HEK293 (cell line): Measurements from ENCODE around the gene RPN2.
A peak's percentile ranks its signal among the peaks of the same experiment; 100 is the strongest.

Source experiments
- GLI4 ChIP-seq: fragments of 450-650 bp; formaldehyde crosslinking; IDR thresholded peaks from 2 replicates; pipeline ENCODE4 v1.5.1; 2016; ENCODE audit warnings: missing biosample characterization, missing genetic modification characterization
- OSR2 ChIP-seq: fragments of 450-650 bp; formaldehyde crosslinking; IDR thresholded peaks from 2 replicates; pipeline ENCODE4 v1.5.1; 2016; ENCODE audit warnings: missing biosample characterization, missing genetic modification characterization
- YY1 ChIP-seq: fragments of 450-650 bp; formaldehyde crosslinking; IDR thresholded peaks from 2 replicates; pipeline ENCODE4 v1.5.1; 2018; ENCODE audit warnings: missing biosample characterization, missing genetic modification characterization
- ZBTB17 ChIP-seq: fragments of 450-650 bp; formaldehyde crosslinking; IDR thresholded peaks from 2 replicates; pipeline ENCODE4 v1.5.1; 2016; ENCODE audit warnings: missing biosample characterization, missing genetic modification characterization
- ZBTB21 ChIP-seq: fragments of 450-650 bp; formaldehyde crosslinking; IDR thresholded peaks from 2 replicates; pipeline ENCODE4 v1.5.1; 2017; ENCODE audit warnings: missing biosample characterization, missing genetic modification characterization
- ZFP69B ChIP-seq: fragments of 450-650 bp; formaldehyde crosslinking; IDR thresholded peaks from 2 replicates; pipeline ENCODE4 v1.5.1; 2016; ENCODE audit warnings: missing biosample characterization, missing genetic modification characterization
- ZNF335 ChIP-seq: fragments of 450-650 bp; formaldehyde crosslinking; conservative IDR thresholded peaks from 2 replicates; pipeline ENCODE4 v1.5.1; 2016; ENCODE audit warnings: missing biosample characterization, missing genetic modification characterization
- ZNF423 ChIP-seq: fragments of 450-650 bp; formaldehyde crosslinking; IDR thresholded peaks from 2 replicates; pipeline ENCODE4 v1.5.1; 2016; ENCODE audit warnings: missing biosample characterization, missing genetic modification characterization
- ZNF501 ChIP-seq: fragments of 450-650 bp; formaldehyde crosslinking; IDR thresholded peaks from 2 replicates; pipeline ENCODE4 v1.5.1; 2016; ENCODE audit warnings: missing biosample characterization, missing genetic modification characterization
- ZNF548 ChIP-seq: fragments of 450-650 bp; formaldehyde crosslinking; IDR thresholded peaks from 2 replicates; pipeline ENCODE4 v1.5.1; 2016; ENCODE audit warnings: missing biosample characterization, missing genetic modification characterization
- ZNF560 ChIP-seq: fragments of 450-650 bp; formaldehyde crosslinking; IDR thresholded peaks from 2 replicates; pipeline ENCODE4 v1.5.1; 2017; ENCODE audit warnings: missing biosample characterization, missing genetic modification characterization, borderline replicate concordance
- ZNF600 ChIP-seq: fragments of 450-650 bp; formaldehyde crosslinking; IDR thresholded peaks from 2 replicates; pipeline ENCODE4 v1.5.1; 2016; ENCODE audit warnings: missing biosample characterization, missing genetic modification characterization
- ZNF626 ChIP-seq: fragments of 450-650 bp; sonication (Bioruptor Pico); formaldehyde crosslinking; IDR thresholded peaks from 2 replicates; pipeline ENCODE4 v1.5.1; 2018; ENCODE audit warnings: missing biosample characterization, missing genetic modification characterization, inconsistent platforms
- ZNF843 ChIP-seq: fragments of 450-650 bp; formaldehyde crosslinking; IDR thresholded peaks from 2 replicates; pipeline ENCODE4 v1.5.1; 2016; ENCODE audit warnings: missing biosample characterization, missing genetic modification characterization
- TF ChIP-seq, protein P1 (sequence below): fragments of 450-650 bp; formaldehyde crosslinking; IDR thresholded peaks from 2 replicates; pipeline ENCODE4 v1.5.1; 2016; ENCODE audit warnings: missing biosample characterization, missing genetic modification characterization
- TF ChIP-seq, protein P2 (sequence below): fragments of 450-650 bp; formaldehyde crosslinking; IDR thresholded peaks from 2 replicates; pipeline ENCODE4 v1.5.1; 2016; ENCODE audit warnings: missing biosample characterization, missing genetic modification characterization
- TF ChIP-seq, protein P3 (sequence below): fragments of 450-650 bp; formaldehyde crosslinking; IDR thresholded peaks from 2 replicates; pipeline ENCODE4 v1.5.1; 2016; ENCODE audit warnings: missing biosample characterization, missing genetic modification characterization
- TF ChIP-seq, protein P4 (sequence below): fragments of 450-650 bp; formaldehyde crosslinking; IDR thresholded peaks from 2 replicates; pipeline ENCODE4 v1.5.1; 2016; ENCODE audit warnings: missing biosample characterization, missing genetic modification characterization
- TF ChIP-seq, protein P5 (sequence below): IDR thresholded peaks from 2 replicates; pipeline ENCODE4 v1.6.1; 2011; ENCODE audit warnings: mild to moderate bottlenecking, low read depth, low read length, borderline replicate concordance
- TF ChIP-seq, protein P6 (sequence below): fragments of 450-650 bp; formaldehyde crosslinking; IDR thresholded peaks from 2 replicates; pipeline ENCODE4 v1.5.1; 2016; ENCODE audit warnings: missing biosample characterization, missing genetic modification characterization
- TF ChIP-seq, protein P7 (sequence below): fragments of 450-650 bp; formaldehyde crosslinking; IDR thresholded peaks from 2 replicates; pipeline ENCODE4 v1.5.1; 2016; ENCODE audit warnings: missing biosample characterization, missing genetic modification characterization

Gene RPN2

DNA sequence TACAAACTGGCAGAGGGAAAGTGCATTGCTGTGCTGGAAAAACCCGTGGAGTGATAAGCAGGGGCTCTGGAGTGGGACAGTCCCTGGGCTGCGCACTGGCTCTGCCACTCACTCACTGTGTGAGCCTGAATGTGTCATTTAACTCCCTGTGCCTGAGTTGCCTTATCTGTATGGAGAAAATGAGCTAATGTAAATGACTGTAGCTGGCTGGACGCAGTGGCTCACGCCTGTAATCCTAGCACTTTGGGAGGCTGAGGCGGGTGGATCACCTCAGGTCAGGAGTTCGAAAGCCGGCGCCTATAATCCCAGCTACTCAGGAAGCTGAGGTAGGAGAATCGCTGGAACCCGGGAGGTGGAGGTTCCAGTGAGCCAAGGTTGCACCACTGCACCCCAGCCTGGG lies 18.4 kb upstream of the RPN2 start (continued):
- TF ChIP-seq, protein P1, sequence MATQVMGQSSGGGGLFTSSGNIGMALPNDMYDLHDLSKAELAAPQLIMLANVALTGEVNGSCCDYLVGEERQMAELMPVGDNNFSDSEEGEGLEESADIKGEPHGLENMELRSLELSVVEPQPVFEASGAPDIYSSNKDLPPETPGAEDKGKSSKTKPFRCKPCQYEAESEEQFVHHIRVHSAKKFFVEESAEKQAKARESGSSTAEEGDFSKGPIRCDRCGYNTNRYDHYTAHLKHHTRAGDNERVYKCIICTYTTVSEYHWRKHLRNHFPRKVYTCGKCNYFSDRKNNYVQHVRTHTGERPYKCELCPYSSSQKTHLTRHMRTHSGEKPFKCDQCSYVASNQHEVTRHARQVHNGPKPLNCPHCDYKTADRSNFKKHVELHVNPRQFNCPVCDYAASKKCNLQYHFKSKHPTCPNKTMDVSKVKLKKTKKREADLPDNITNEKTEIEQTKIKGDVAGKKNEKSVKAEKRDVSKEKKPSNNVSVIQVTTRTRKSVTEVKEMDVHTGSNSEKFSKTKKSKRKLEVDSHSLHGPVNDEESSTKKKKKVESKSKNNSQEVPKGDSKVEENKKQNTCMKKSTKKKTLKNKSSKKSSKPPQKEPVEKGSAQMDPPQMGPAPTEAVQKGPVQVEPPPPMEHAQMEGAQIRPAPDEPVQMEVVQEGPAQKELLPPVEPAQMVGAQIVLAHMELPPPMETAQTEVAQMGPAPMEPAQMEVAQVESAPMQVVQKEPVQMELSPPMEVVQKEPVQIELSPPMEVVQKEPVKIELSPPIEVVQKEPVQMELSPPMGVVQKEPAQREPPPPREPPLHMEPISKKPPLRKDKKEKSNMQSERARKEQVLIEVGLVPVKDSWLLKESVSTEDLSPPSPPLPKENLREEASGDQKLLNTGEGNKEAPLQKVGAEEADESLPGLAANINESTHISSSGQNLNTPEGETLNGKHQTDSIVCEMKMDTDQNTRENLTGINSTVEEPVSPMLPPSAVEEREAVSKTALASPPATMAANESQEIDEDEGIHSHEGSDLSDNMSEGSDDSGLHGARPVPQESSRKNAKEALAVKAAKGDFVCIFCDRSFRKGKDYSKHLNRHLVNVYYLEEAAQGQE: no peak
- TF ChIP-seq OSR2 (tag by site-specific recombination) (peak; percentile 52), ZFP69B (tag by site-specific recombination) (no peak), ZNF600 (0 out of 2 replicates have a peak, but pooled peaks have one; percentile 55), ZBTB21 (tag by site-specific recombination) (no peak), ZNF843 (tag by site-specific recombination) (no peak), ZNF501 (tag by site-specific recombination) (no peak), ZNF626 (tag by site-specific recombination) (no peak), ZNF548 (tag by site-specific recombination) (no peak), YY1 (no peak), ZNF335 (tag by site-specific recombination) (no peak), ZNF560 (tag by site-specific recombination) (no peak), ZNF423 (tag by site-specific recombination) (no peak), ZBTB17 (0 out of 2 replicates have a peak, but pooled peaks have one; percentile 39), GLI4 (tag by site-specific recombination) (no peak)
- TF ChIP-seq, protein P2, sequence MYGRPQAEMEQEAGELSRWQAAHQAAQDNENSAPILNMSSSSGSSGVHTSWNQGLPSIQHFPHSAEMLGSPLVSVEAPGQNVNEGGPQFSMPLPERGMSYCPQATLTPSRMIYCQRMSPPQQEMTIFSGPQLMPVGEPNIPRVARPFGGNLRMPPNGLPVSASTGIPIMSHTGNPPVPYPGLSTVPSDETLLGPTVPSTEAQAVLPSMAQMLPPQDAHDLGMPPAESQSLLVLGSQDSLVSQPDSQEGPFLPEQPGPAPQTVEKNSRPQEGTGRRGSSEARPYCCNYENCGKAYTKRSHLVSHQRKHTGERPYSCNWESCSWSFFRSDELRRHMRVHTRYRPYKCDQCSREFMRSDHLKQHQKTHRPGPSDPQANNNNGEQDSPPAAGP (tag by site-specific recombination): 0 out of 2 replicates have a peak, but pooled peaks have one; percentile 15
- TF ChIP-seq, protein P3, sequence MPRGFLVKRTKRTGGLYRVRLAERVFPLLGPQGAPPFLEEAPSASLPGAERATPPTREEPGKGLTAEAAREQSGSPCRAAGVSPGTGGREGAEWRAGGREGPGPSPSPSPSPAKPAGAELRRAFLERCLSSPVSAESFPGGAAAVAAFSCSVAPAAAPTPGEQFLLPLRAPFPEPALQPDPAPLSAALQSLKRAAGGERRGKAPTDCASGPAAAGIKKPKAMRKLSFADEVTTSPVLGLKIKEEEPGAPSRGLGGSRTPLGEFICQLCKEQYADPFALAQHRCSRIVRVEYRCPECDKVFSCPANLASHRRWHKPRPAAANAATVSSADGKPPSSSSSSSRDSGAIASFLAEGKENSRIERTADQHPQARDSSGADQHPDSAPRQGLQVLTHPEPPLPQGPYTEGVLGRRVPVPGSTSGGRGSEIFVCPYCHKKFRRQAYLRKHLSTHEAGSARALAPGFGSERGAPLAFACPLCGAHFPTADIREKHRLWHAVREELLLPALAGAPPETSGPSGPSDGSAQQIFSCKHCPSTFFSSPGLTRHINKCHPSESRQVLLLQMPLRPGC: no peak
- TF ChIP-seq, protein P4, sequence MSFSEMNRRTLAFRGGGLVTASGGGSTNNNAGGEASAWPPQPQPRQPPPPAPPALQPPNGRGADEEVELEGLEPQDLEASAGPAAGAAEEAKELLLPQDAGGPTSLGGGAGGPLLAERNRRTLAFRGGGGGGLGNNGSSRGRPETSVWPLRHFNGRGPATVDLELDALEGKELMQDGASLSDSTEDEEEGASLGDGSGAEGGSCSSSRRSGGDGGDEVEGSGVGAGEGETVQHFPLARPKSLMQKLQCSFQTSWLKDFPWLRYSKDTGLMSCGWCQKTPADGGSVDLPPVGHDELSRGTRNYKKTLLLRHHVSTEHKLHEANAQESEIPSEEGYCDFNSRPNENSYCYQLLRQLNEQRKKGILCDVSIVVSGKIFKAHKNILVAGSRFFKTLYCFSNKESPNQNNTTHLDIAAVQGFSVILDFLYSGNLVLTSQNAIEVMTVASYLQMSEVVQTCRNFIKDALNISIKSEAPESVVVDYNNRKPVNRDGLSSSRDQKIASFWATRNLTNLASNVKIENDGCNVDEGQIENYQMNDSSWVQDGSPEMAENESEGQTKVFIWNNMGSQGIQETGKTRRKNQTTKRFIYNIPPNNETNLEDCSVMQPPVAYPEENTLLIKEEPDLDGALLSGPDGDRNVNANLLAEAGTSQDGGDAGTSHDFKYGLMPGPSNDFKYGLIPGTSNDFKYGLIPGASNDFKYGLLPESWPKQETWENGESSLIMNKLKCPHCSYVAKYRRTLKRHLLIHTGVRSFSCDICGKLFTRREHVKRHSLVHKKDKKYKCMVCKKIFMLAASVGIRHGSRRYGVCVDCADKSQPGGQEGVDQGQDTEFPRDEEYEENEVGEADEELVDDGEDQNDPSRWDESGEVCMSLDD (tag by site-specific recombination): no peak
- TF ChIP-seq, protein P5, sequence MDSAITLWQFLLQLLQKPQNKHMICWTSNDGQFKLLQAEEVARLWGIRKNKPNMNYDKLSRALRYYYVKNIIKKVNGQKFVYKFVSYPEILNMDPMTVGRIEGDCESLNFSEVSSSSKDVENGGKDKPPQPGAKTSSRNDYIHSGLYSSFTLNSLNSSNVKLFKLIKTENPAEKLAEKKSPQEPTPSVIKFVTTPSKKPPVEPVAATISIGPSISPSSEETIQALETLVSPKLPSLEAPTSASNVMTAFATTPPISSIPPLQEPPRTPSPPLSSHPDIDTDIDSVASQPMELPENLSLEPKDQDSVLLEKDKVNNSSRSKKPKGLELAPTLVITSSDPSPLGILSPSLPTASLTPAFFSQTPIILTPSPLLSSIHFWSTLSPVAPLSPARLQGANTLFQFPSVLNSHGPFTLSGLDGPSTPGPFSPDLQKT: no peak
- TF ChIP-seq, protein P6, sequence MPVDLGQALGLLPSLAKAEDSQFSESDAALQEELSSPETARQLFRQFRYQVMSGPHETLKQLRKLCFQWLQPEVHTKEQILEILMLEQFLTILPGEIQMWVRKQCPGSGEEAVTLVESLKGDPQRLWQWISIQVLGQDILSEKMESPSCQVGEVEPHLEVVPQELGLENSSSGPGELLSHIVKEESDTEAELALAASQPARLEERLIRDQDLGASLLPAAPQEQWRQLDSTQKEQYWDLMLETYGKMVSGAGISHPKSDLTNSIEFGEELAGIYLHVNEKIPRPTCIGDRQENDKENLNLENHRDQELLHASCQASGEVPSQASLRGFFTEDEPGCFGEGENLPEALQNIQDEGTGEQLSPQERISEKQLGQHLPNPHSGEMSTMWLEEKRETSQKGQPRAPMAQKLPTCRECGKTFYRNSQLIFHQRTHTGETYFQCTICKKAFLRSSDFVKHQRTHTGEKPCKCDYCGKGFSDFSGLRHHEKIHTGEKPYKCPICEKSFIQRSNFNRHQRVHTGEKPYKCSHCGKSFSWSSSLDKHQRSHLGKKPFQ (tag by site-specific recombination): no peak
- TF ChIP-seq, protein P7, sequence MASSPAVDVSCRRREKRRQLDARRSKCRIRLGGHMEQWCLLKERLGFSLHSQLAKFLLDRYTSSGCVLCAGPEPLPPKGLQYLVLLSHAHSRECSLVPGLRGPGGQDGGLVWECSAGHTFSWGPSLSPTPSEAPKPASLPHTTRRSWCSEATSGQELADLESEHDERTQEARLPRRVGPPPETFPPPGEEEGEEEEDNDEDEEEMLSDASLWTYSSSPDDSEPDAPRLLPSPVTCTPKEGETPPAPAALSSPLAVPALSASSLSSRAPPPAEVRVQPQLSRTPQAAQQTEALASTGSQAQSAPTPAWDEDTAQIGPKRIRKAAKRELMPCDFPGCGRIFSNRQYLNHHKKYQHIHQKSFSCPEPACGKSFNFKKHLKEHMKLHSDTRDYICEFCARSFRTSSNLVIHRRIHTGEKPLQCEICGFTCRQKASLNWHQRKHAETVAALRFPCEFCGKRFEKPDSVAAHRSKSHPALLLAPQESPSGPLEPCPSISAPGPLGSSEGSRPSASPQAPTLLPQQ (tag by site-specific recombination): no peak
